KMS-11 (cell line): ENCODE results near the gene RETREG1.

Experiments used
- H2AFZ ChIP-seq: fragments of 200-600 bp; sonication (generic); 2 replicates; pipeline ENCODE4 v1.6.1; 2016; ENCODE audit warnings: antibody characterized with exemption, mixed run types, low read depth
- H3K27ac ChIP-seq: fragments of 200-600 bp; sonication (generic); 2 replicates; pipeline ENCODE4 v1.6.1; 2016; ENCODE audit warnings: mild to moderate bottlenecking, mixed run types
- H3K27me3 ChIP-seq: fragments of 200-600 bp; sonication (generic); 2 replicates; pipeline ENCODE4 v1.6.1; 2017; ENCODE audit warnings: mild to moderate bottlenecking, low read depth, mixed run types, moderate library complexity; ENCODE audit not compliant: insufficient read depth
- H3K36me3 ChIP-seq: fragments of 200-600 bp; sonication (generic); 2 replicates; pipeline ENCODE4 v1.6.1; 2017; ENCODE audit warnings: mild to moderate bottlenecking, mixed run types; ENCODE audit not compliant: insufficient read depth
- H3K4me1 ChIP-seq: fragments of 200-600 bp; sonication (generic); 2 replicates; pipeline ENCODE4 v1.6.1; 2016; ENCODE audit warnings: mild to moderate bottlenecking, low read depth, mixed run types; ENCODE audit not compliant: poor library complexity, severe bottlenecking
- H3K4me2 ChIP-seq: fragments of 200-600 bp; sonication (generic); 2 replicates; pipeline ENCODE4 v1.7.0; 2016; ENCODE audit warnings: mild to moderate bottlenecking, mixed run types
- H3K4me3 ChIP-seq: fragments of 200-600 bp; sonication (generic); IDR thresholded peaks from 2 replicates; pipeline ENCODE4 v1.6.1; 2017; ENCODE audit warnings: low read depth, low read length, mixed read lengths; ENCODE audit not compliant: insufficient read depth
- H3K79me2 ChIP-seq: fragments of 200-600 bp; sonication (generic); 2 replicates; pipeline ENCODE4 v1.6.1; 2016; ENCODE audit warnings: low read depth, mixed run types; ENCODE audit not compliant: insufficient read depth
- H3K9ac ChIP-seq: fragments of 200-600 bp; sonication (generic); 2 replicates; pipeline ENCODE4 v1.6.1; 2016; ENCODE audit warnings: mild to moderate bottlenecking, mixed run types
- H4K20me1 ChIP-seq: fragments of 200-600 bp; sonication (generic); 2 replicates; pipeline ENCODE4 v1.6.1; 2016; ENCODE audit warnings: mild to moderate bottlenecking, mixed run types; ENCODE audit not compliant: insufficient read depth
- TF ChIP-seq, protein P1 (sequence below): fragments of 200-600 bp; sonication (generic); conservative IDR thresholded peaks from 2 replicates; pipeline ENCODE4 v1.6.1; 2017; ENCODE audit warnings: low read depth, mild to moderate bottlenecking, antibody characterized with exemption, low read length, moderate library complexity, mixed read lengths

The RETREG1 gene, protein sequence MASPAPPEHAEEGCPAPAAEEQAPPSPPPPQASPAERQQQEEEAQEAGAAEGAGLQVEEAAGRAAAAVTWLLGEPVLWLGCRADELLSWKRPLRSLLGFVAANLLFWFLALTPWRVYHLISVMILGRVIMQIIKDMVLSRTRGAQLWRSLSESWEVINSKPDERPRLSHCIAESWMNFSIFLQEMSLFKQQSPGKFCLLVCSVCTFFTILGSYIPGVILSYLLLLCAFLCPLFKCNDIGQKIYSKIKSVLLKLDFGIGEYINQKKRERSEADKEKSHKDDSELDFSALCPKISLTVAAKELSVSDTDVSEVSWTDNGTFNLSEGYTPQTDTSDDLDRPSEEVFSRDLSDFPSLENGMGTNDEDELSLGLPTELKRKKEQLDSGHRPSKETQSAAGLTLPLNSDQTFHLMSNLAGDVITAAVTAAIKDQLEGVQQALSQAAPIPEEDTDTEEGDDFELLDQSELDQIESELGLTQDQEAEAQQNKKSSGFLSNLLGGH

DNA sequence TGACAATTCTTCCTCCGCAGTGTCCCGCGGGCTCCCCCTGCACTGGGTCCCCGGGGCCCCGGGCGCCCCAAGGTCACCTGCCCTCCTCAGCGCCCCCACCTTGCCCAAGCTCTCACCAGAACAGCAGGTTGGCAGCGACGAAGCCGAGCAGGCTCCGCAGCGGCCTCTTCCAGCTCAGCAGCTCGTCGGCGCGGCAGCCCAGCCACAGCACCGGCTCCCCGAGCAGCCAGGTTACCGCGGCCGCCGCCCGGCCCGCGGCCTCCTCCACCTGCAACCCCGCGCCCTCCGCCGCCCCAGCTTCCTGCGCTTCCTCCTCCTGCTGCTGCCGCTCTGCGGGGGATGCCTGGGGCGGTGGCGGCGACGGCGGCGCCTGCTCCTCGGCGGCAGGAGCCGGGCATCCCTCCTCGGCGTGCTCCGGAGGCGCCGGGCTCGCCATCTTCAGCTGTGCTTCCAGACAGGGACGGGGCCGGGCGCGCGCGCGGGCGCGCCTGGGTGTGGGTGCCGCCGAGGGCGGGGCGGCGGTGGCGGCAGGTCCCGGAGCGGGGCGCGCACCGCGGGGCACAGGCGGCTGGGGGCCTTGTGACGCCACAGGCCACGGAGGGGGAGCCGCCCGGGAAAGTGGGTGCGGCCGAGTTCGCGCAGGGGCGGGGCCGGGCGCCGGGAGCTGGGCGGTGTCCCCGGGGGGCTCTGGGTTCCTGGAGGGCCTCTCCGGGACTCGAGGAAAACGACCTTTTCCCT, at the start of gene RETREG1:
Gene RETREG1 (minus strand): TSS at position 462 of the 738 bp plus-strand sequence. CDS start 26 bp downstream, at position 436.
- TF ChIP-seq, protein P1, sequence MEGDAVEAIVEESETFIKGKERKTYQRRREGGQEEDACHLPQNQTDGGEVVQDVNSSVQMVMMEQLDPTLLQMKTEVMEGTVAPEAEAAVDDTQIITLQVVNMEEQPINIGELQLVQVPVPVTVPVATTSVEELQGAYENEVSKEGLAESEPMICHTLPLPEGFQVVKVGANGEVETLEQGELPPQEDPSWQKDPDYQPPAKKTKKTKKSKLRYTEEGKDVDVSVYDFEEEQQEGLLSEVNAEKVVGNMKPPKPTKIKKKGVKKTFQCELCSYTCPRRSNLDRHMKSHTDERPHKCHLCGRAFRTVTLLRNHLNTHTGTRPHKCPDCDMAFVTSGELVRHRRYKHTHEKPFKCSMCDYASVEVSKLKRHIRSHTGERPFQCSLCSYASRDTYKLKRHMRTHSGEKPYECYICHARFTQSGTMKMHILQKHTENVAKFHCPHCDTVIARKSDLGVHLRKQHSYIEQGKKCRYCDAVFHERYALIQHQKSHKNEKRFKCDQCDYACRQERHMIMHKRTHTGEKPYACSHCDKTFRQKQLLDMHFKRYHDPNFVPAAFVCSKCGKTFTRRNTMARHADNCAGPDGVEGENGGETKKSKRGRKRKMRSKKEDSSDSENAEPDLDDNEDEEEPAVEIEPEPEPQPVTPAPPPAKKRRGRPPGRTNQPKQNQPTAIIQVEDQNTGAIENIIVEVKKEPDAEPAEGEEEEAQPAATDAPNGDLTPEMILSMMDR = no peak
- Histone ChIP-seq H4K20me1 (no peaks in the 10 kb centered on the region), H3K27me3 (no peaks in the 10 kb centered on the region), H3K9ac (peak within 1 kb of the TSS; percentile 35; the same call in 1 of the 2 replicates), H3K27ac (no peak within 1 kb of the TSS), H3K4me3 (no peak within 1 kb of the TSS), H3K79me2 (no peaks in the 10 kb centered on the region), H3K4me1 (no peaks in the 10 kb centered on the region), H3K36me3 (no peaks in the 10 kb centered on the region), H3K4me2 (peak within 1 kb of the TSS; percentile 87), H2AFZ (peak within 1 kb of the TSS; percentile 83)

DNA sequence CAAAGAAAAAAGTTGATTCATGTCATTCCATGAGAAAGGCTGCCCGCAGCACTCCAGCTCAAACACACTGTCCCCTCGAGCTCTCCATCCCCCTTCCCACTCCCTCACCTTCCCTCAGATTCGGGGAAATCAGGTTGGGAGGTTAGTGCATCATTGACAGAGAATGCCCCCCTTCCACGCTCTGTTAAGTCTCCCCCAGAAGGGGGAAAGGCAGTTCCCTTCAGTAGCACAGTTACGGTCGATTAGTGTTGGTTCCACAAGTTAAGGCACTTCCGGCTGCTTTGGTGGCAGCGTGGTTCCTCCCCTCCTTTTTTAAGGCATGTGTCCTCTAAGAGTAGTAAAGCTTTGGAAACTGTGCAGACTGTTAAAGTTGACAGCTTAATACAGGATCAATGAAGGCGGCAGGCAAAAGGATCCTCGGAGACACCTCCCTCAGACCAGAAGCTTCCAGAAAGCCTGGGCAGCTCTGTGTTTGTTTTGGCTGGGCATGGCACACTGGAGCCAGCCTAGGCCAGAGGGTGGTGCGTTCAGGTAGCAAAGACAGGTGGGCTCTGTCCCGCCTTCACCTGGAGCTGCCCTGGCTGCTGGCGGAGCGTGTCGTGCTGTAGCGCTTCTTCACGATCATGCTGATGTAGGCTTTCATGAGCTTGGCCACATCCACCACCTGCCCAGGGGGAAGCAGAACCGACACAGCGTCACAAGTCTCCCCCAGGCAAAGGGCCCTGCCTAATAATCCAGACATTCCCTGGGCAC, 49.5 kb upstream of the RETREG1 start:
- no peaks in the 10 kb centered on the region for H3K4me1 ChIP-seq
- no peaks in the 10 kb centered on the region for H4K20me1 ChIP-seq
- no peak overlapping the region for H3K27ac ChIP-seq
- H3K27me3 ChIP-seq = no peaks in the 10 kb centered on the region
- no peak overlapping the region for H2AFZ ChIP-seq
- H3K4me3 ChIP-seq = no peak overlapping the region
- TF ChIP-seq, protein P1 = no peak
- no peaks in the 10 kb centered on the region for H3K36me3 ChIP-seq
- no peak overlapping the region for H3K4me2 ChIP-seq
- H3K79me2 ChIP-seq = no peaks in the 10 kb centered on the region
- H3K9ac ChIP-seq = no peak overlapping the region

DNA sequence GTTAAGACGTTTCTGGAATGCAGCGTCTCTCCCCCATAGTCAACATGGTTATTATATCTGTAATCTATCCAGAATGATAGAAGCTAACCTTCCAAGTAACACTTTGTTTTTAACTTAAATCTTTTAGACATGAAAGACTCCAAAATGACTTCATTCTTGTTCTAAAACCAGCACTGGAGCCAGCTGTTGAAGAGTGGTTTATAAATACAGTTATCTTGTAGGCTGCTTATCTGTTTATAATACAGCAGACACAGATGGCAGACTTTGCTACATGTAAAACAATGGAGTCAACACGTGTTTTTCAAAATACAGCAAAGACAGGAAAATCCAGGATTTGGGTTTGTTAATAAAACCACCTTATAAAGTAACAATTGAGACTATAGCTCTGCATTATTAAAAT, 48.8 kb upstream of the RETREG1 start:
- Histone ChIP-seq H3K4me1 (no peaks in the 10 kb centered on the region), H2AFZ (no peak overlapping the region), H3K9ac (no peak overlapping the region), H3K4me3 (no peak overlapping the region), H3K4me2 (no peak overlapping the region), H3K27me3 (no peaks in the 10 kb centered on the region), H4K20me1 (no peaks in the 10 kb centered on the region), H3K79me2 (no peaks in the 10 kb centered on the region), H3K36me3 (no peaks in the 10 kb centered on the region), H3K27ac (no peak overlapping the region)
- TF ChIP-seq, protein P1 = no peak

DNA sequence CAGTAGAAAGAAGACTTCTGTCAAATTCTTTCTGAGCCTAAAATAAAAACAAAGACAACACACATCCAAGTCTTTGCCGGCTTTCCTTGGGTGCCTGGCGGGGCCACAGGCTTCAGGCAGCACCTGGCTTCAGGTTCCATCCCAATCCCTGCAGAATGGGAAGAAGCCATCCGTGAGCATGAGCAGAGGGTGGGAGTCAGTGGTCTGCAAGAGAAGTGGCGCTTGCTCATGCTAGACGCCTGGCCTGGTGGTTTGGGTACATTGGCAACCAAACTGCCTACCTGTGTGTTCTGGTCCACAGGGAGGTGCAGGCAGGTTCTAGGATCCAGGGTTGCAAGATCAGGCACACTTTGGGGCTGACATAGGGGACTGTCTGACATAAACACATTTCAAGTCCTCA, 47.6 kb upstream of the RETREG1 start:
- no peak overlapping the region for H3K4me2 ChIP-seq
- H3K27ac ChIP-seq = no peak overlapping the region
- H2AFZ ChIP-seq = no peak overlapping the region
- H3K27me3 ChIP-seq = no peaks in the 10 kb centered on the region
- H3K4me1 ChIP-seq = no peaks in the 10 kb centered on the region
- no peak overlapping the region for H3K9ac ChIP-seq
- TF ChIP-seq, protein P1 = no peak
- no peak overlapping the region for H3K4me3 ChIP-seq
- no peaks in the 10 kb centered on the region for H3K36me3 ChIP-seq
- no peaks in the 10 kb centered on the region for H3K79me2 ChIP-seq
- H4K20me1 ChIP-seq = no peaks in the 10 kb centered on the region
